ENCODE measurements around the gene RBM5. TPM values are rescaled to one million over a fixed set of nuclear protein-coding genes. Genes with fewer than 3 reads are reported as not detected.

Gene RBM5
- total and polyA plus RNA-seq, 2 donors (not counting 1 experiment from before 2014, with no cell fraction given) = 405 to 464 TPM

DNA sequence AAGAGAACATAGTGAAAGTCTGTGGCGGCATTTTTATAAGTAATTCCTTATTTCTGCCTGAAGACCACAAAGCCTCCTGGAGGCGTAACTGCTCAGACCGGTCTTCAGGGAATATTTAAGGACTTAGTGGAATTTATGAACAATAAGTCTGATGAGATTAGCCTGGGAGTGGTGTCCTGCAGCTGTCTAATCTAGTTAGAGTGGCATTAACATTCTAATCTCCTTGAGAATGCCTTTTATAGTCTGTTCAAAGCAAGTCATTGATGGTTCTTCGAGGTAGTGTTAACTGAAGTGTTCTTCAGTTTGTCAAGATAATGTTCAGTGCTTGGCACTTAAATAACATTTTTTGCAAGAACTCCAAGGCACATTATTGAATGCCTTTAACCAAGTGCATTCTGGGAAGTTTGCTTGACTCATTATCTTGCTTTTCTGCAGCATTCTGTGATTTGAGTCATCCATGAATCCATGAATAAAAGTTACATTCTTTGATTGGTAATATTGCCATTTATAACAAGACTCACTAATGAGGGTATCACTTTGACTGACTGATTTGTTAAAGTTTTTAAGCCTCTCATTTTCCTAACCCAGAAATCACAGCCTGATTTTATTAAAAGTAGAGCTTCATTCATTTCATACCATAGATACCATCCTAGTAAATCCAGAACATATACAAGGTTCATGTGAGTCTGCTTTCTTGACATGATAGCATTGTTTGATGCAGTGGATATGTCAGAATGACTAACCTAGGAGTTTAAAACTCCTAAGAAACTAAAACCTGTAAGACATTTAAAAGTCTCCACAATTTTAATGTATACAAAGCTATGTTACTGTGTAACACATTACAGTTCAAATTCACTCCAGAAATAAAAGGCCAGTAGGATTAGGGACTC, 12.5 kb downstream of the RBM5 start:
- Mint-ChIP-seq H3K4me3 (no peak overlapping the region), H3K9me3 (ENCODE audit: insufficient read depth) (no peaks in the 10 kb centered on the region), H3K27ac (no peak overlapping the region), H3K4me1 (no peaks in the 10 kb centered on the region), H3K27me3 (no peaks in the 10 kb centered on the region)
- no peak overlapping the region for H3K27ac ChIP-seq (ENCODE audit: low read length in 2 of 2)
- H3K4me2 ChIP-seq (replicated peaks; ENCODE audit: low read depth, low read length, poor library complexity, severe bottlenecking) = no peak overlapping the region
- ChIA-PET CTCF (interaction anchor here (0.6 to 1.2 kb wide), 5 partner anchors 10 to 37 kb away, joined by 3 to 5 read pairs (median 3); no protein-coding TSS in a partner anchor), POLR2A (no interaction called here)
- H3K27me3 ChIP-seq (replicated peaks in 1 of 4; ENCODE audit: control extremely low read depth in 1 of 4, control insufficient read depth in 3 of 4, insufficient read depth in 4 of 4, low read length in 3 of 4) = no peaks in the 10 kb centered on the region
- H3K4me1 ChIP-seq (ENCODE audit: control insufficient read depth in 2 of 2, insufficient read depth in 2 of 2, low read length in 2 of 2) = no peaks in the 10 kb centered on the region
- no peak overlapping the region for H3K9ac ChIP-seq (ENCODE audit: low read length)
- TF ChIP-seq CTCF (IDR thresholded peaks at IDR 0.05) (no peak), EZH2 (IDR thresholded peaks at IDR 0.05; ENCODE audit: borderline replicate concordance, insufficient read depth, low read depth, low read length, poor library complexity, severe bottlenecking) (no peak)
- DNase-seq = no peak
- peaks cover 17% of the 10 kb centered on the region for H3K79me2 ChIP-seq (ENCODE audit: control insufficient read depth, insufficient read depth, low read length)
- no peaks in the 10 kb centered on the region for H3K9me3 ChIP-seq (ENCODE audit: control extremely low read depth in 1 of 3, control insufficient read depth in 2 of 3, insufficient read depth in 1 of 3, low read length in 2 of 3)
- ATAC-seq (ENCODE audit: low read depth) = no peak
- H4K20me1 ChIP-seq (ENCODE audit: control insufficient read depth, insufficient read depth, low read length, poor library complexity, severe bottlenecking) = peaks cover 56% of the 10 kb centered on the region
- intact Hi-C loops (cut with micrococcal nuclease) = no loop called here
- H3K36me3 ChIP-seq (replicated peaks in 1 of 2; ENCODE audit: control extremely low read depth in 1 of 2, control insufficient read depth in 1 of 2, extremely low read depth in 1 of 2, insufficient read depth in 2 of 2, low read length in 1 of 2) = peaks cover 31 to 95% of the 10 kb centered on the region in 2 experiments
- no CpG with 5 or more reads among the region's 4 CpGs for WGBS (ENCODE audit: insufficient coverage)
- H3K4me3 ChIP-seq (ENCODE audit: control extremely low read depth in 1 of 5, extremely low read depth in 1 of 5, insufficient read depth in 1 of 5, low read depth in 2 of 5, low read length in 4 of 5) = no peak overlapping the region
- no peak overlapping the region for H2AFZ ChIP-seq (ENCODE audit: insufficient read depth, low read depth, low read length, poor library complexity, severe bottlenecking)

GRCh38 chr3:50102558-50102957, 13.8 kb downstream of the RBM5 start:
- Mint-ChIP-seq H3K27me3 (no peaks in the 10 kb centered on the region), H3K9me3 (ENCODE audit: insufficient read depth) (no peaks in the 10 kb centered on the region)
- ATAC-seq (ENCODE audit: low read depth) = no peak

More at GRCh38 chr3:50102558-50102957, 13.8 kb downstream of the RBM5 start:
- Mint-ChIP-seq H3K4me3 (no peak overlapping the region), H3K4me1 (no peaks in the 10 kb centered on the region), H3K27ac (no peak overlapping the region)
- TF ChIP-seq EZH2 (IDR thresholded peaks at IDR 0.05; ENCODE audit: borderline replicate concordance, insufficient read depth, low read depth, low read length, poor library complexity, severe bottlenecking) = no peak
- no peak for TF ChIP-seq CTCF (IDR thresholded peaks at IDR 0.05)
- Histone ChIP-seq H3K36me3 (replicated peaks in 1 of 2; ENCODE audit: control extremely low read depth in 1 of 2, control insufficient read depth in 1 of 2, extremely low read depth in 1 of 2, insufficient read depth in 2 of 2, low read length in 1 of 2) (peaks cover 35 to 95% of the 10 kb centered on the region in 2 experiments), H3K9me3 (ENCODE audit: control extremely low read depth in 1 of 3, control insufficient read depth in 2 of 3, insufficient read depth in 1 of 3, low read length in 2 of 3) (no peaks in the 10 kb centered on the region), H3K4me2 (replicated peaks; ENCODE audit: low read depth, low read length, poor library complexity, severe bottlenecking) (no peak overlapping the region), H3K4me1 (ENCODE audit: control insufficient read depth in 2 of 2, insufficient read depth in 2 of 2, low read length in 2 of 2) (no peaks in the 10 kb centered on the region), H4K20me1 (ENCODE audit: control insufficient read depth, insufficient read depth, low read length, poor library complexity, severe bottlenecking) (peaks cover 56% of the 10 kb centered on the region), H3K4me3 (ENCODE audit: control extremely low read depth in 1 of 5, extremely low read depth in 1 of 5, insufficient read depth in 1 of 5, low read depth in 2 of 5, low read length in 4 of 5) (no peak overlapping the region), H3K9ac (ENCODE audit: low read length) (no peak overlapping the region), H3K27me3 (replicated peaks in 1 of 4; ENCODE audit: control extremely low read depth in 1 of 4, control insufficient read depth in 3 of 4, insufficient read depth in 4 of 4, low read length in 3 of 4) (no peaks in the 10 kb centered on the region), H3K79me2 (ENCODE audit: control insufficient read depth, insufficient read depth, low read length) (peaks cover 5% of the 10 kb centered on the region), H2AFZ (ENCODE audit: insufficient read depth, low read depth, low read length, poor library complexity, severe bottlenecking) (no peak overlapping the region), H3K27ac (ENCODE audit: low read length in 2 of 2) (no peak overlapping the region)
- POLR2A ChIA-PET = no interaction called here
- intact Hi-C loops (cut with micrococcal nuclease) = no loop called here
- no peak for DNase-seq
- WGBS (ENCODE audit: insufficient coverage) = 100% methylated on average over 2 of the region's 7 CpGs
- CTCF ChIA-PET = no interaction called here

Measured in B cell (primary cell).